GM21526 (cell line): ENCODE measurements around the gene CALHM5.
A peak's percentile ranks its signal among the peaks of the same experiment; 100 is the strongest.
"Not testable (repeated sequence)": the region's sequence is repeated elsewhere in the genome, so short reads cannot be mapped to it uniquely, and the experiment has no call there.

Experiments used
- ATAC-seq: cut with Tn5 transposase; IDR thresholded peaks from one replicate; pipeline ENCODE4 v1.9.1; 2021; ENCODE audit warnings: moderate library complexity; ENCODE audit not compliant: unreplicated experiment, low FRiP score

The CALHM5 gene

GRCh38 chr6:116511424-116512110 is at the start of gene CALHM5:
CALHM5 (plus strand) TSS chr6:116511639; CDS start chr6:116511697, 58 bp downstream.
- ATAC-seq: no peak

- peak; percentile 88 for ATAC-seq
These were observed 49.2 kb upstream of the CALHM5 start for GRCh38 chr6:116461932-116462885.

- no peak for ATAC-seq
These were observed 48.1 kb upstream of the CALHM5 start for GRCh38 chr6:116463301-116463700.

DNA sequence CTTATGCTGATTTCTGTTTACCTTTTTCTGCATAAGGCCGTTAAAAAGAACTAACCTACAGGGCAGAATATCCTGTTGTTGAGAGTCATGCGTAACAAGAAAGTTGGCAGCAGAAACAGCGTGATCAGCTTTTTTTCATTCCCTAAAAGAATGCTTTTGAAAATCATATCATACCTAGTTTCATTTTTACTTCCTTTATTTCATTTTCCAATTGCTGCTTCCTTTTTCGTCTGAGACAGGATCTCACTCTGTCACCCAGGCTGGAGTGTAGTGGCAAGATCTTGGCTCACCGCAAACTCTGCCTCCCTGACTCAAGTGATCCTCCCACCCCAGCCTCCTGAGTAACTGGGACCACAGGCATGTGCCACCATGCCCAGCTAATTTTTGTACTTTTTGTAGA is 46.2 kb upstream of the CALHM5 start:
- no peak for ATAC-seq

- ATAC-seq: no peak
These were observed 44.3 kb upstream of the CALHM5 start for GRCh38 chr6:116467096-116467495.

- ATAC-seq: no peak
These were observed 43.9 kb upstream of the CALHM5 start for GRCh38 chr6:116467514-116467913.

DNA sequence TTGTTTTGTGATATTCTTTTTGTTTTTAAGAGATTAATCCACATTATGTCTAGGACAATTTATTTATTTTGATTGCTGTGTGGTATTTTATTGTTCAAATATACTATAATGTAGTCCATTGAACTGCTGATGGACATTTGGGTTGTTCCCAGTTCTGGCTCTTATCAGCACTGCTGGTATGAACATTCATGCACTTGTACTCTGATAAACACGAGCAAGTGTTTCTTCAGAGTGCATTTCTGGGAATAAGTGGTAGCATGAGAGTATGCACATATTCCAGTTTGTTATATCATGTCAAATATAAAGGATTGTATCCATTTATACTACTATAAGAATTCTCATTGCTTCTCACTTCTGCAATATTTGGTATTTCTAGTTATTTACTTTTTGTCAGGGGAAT is 43.1 kb upstream of the CALHM5 start:
- ATAC-seq: no peak

- ATAC-seq: no peak
These were observed 39.9 kb upstream of the CALHM5 start for GRCh38 chr6:116471531-116471930.

- no peak for ATAC-seq
These were observed 38.7 kb upstream of the CALHM5 start for GRCh38 chr6:116472706-116473105.

- ATAC-seq: no peak
These were observed 36.3 kb upstream of the CALHM5 start for GRCh38 chr6:116475141-116475540.

GRCh38 chr6:116476002-116476678 is 35.3 kb upstream of the CALHM5 start:
- peak; percentile 100 for ATAC-seq

DNA sequence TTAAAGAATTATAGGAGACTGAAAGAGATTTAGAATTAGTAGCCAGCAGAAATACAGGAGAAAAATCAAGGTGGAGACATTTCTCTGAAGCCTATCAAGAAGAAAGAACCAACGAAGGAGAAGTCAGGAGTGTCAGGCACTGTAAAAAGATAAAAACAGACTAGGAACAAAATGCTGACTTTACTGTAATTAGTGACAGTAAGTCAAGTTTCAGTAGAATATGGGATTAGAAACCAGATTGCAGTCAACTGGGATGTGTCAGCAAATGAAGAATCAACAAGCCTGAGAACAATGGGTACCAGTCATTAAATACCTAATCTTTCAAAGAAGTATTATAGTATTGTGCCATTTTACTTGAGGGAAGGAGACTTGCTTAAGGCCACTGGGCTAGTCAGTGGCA is 28.7 kb upstream of the CALHM5 start:
- ATAC-seq: no peak

GRCh38 chr6:116483616-116484015 is 27.8 kb upstream of the CALHM5 start:
- ATAC-seq: no peak

DNA sequence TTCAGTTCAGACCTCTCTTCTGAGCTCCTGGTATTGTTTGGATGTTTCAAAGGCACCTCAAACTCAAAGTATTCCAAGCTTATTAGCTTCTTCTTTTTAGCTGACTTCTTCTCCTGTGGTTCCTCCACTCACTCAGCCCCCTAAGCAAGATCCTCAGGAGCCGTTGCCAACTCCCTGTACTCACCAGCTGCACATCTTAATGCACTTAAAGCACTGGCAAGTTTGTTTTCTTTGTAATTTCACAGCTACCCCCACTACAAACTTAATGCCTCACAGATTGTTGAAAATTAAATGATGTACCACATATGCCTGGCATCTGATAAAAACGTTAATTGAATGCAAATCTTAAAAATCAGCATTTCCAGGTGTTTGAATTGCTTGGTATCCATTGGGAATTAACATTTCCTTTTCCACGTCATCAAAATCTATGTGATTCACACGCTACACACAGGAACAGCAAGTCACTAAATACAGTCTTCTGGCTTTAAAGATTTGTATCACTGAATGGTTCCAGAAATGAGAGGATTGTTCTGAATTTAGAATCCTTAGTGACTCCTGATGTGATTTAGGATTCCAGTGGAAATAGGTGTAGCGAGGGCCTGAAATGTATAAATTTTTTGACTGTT is 25.8 kb upstream of the CALHM5 start:
- no peak for ATAC-seq

GRCh38 chr6:116491610-116492330 is 19.7 kb upstream of the CALHM5 start:
- no peak for ATAC-seq

DNA sequence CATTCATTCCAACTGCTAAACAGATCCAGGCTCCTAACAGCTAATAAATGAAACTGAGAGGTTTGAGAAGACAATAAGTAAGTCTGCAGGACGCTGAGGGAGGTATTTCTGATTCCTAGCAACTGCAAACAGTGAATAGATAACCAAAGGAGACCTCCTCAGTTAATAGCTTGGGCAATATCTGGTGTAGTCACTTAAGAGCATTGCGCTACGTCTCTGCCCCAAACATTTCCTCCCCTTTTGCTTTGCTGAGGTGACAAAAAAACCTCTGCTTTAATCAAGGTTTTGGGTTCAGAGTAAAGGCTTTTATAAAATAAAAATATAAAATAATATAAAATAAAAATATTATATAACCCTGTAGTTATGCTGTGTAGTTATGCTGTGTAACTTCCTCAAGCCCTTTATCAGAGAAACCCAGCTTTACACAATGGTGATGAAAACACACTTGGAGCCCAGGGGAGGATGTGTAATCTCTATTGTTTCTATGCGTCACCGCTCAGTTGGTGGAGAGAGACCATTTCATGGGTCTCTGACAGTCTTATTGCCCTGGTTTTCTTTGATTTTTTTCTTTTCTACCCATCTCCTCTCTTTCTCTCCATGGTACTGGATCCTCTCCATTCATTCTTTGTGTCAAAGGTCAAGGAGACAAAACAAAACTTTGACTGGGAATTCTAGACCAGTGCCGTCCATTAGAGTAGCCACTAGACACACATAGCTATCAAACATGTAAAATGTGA is 18.9 kb upstream of the CALHM5 start:
- no peak for ATAC-seq

GRCh38 chr6:116495161-116495560 is 16.3 kb upstream of the CALHM5 start:
- not testable (repeated sequence) for ATAC-seq

DNA sequence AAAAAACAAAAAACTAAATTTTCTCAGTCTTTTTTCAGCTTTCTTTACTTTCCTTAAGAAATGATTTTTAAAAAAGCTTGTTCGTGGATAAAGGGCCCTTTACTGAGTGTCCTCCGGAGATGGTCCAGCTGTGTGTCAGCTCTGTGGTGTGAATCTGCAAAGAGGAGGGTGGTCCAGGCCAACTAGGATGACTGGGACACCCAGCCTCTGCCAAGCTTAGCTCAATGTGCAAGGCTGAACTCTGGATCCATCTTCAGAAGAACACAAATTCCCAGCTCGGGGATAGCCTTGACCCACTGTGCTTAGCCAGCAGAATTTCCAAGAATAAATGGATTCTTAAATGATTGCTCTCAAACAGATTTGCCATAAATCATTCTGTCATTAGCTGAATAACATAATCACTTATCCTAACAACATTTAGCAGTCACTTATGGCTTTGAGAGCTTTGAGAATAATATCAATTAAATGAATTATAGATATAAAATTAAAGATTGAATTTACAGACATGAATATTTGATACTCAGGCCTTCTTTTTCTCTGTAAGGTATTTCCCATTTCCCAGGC is 14.2 kb upstream of the CALHM5 start:
- ATAC-seq: no peak

DNA sequence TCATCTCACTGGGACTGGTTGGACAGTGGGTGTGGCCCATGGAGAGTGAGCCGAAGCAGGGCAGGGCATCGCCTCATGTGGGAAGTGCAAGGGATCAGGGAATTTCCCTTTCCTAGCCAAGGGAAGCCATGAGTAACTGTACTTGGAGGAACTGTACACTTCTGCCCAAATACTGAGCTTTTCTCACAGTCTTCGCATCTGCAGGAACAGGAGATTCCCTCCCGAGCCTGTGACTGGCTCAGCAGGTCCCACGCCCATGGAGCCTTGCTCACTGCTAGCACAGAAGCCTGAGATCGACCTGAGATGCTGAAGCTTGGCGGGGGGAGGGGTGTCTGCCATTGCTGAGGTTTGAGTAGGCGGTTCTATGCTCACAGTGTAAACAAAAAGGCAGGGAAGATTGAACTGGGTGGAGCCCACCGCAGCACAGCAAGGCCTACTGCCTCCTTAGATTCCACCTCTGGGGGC is 10.4 kb upstream of the CALHM5 start:
- no peak for ATAC-seq
